Right lobe of liver (tissue), 6 donors: ENCODE measurements around the gene MUC6. TPM values are rescaled to one million over a fixed set of nuclear protein-coding genes. Genes with fewer than 3 reads are reported as not detected.

Source experiments
- ATAC-seq, 4 donors: fragments of 200-7000 bp; cut with Tn5 transposase; one replicate each; pipeline ENCODE4 v1.9.1; 2020; ENCODE audit warnings: mild to moderate bottlenecking in 4 of 4, moderate library complexity in 4 of 4
- DNase-seq, 3 donors: peaks; one replicate each; pipeline ENCODE4 v3.0.0-alpha.2; 2020
- H3K27ac ChIP-seq, 3 donors: fragments of 200-600 bp; one replicate each; pipeline ENCODE4 v1.8.0; 2022
- H3K27me3 ChIP-seq, 2 donors: fragments of 200-600 bp; one replicate each; pipeline ENCODE4 v1.8.0; 2022
- H3K36me3 ChIP-seq, 4 donors: fragments of 200-600 bp; sonication (generic) in 1 of 4; one replicate each; pipeline versions ENCODE4 v1.5.1 to v1.8.0; 2017 to 2022; ENCODE audit warnings: control low read depth in 1 of 4
- H3K4me1 ChIP-seq, 4 donors: fragments of 200-600 bp; sonication (generic) in 1 of 4; one replicate each; pipeline versions ENCODE4 v1.5.1 to v1.8.0; 2017 to 2022; ENCODE audit warnings: control low read depth in 1 of 4
- H3K4me3 ChIP-seq, 3 donors: fragments of 200-600 bp; one replicate each; pipeline ENCODE4 v1.8.0; 2022
- H3K9me3 ChIP-seq, 4 donors: fragments of 200-600 bp; sonication (generic) in 1 of 4; one replicate each; pipeline versions ENCODE4 v1.5.1 to v1.8.0; 2017 to 2022; ENCODE audit warnings: control low read depth in 1 of 4
- POLR2A ChIP-seq: fragments of 450-650 bp; IDR thresholded peaks from one replicate; pipeline ENCODE4 v1.6.1; 2017; ENCODE audit warnings: antibody characterized with exemption, mild to moderate bottlenecking
- WGBS: methylation state at CpG from one replicate; pipeline ENCODE4 v1.1.6; 2018; ENCODE audit warnings: low coverage, low lambda C conversion rate; ENCODE audit not compliant: insufficient coverage; ENCODE audit errors: missing lambda C conversion rate; 5-methylcytosine and 5-hydroxymethylcytosine counted together
- intact Hi-C, 2 donors: fragments of 100-400 bp; cut with DNase I; formaldehyde crosslinking; loops; one replicate each; pipeline versions ENCODE4 v1.11.2 to v1.14.1; 2022
- total RNA-seq, 6 experiments: library from RNA; depleted of rRNA in 2 of 6; stranded (reverse); fragments of >200 nt in 2 of 6; fragmentation: NEBNext Ultra II Directional in 3 of 6; extraction: Animal tissue kit (Norgen Biotek cat#: 25700) in 3 of 6; gene quantifications; one replicate each; pipeline versions ENCODE4 v1.1.0 to v1.2.4, GENCODE V29; 2016 to 2023
- TF ChIP-seq, protein P1 (sequence below), 4 donors: fragments of 200-600 bp in 3 of 4; fragments of 450-650 bp in 1 of 4; IDR thresholded peaks; one replicate each; pipeline versions ENCODE4 v1.5.1 to v1.8.0; 2016 to 2022; ENCODE audit warnings: antibody characterized with exemption in 4 of 4, mild to moderate bottlenecking in 2 of 4
- donor health status: DM: no; HTN: yes; CAD: no.
- donor health status: DM: no; HTN: no; CAD: no.
- donor health status: DM: no; HTN: no; CAD: no.
- donor health status: DM: no; HTN: yes; CAD: no.
- donor health status: DM: no; HTN: yes; CAD: no.

Gene MUC6
- total RNA-seq, 6 experiments from 2014 or later, result 0.31 to 2.1 (median 0.72) TPM

- intact Hi-C loops, result no loop called here
- no peak for DNase-seq
- no peak overlapping the region for H3K27ac ChIP-seq
- no peaks in the 10 kb centered on the region for H3K4me1 ChIP-seq
- H3K4me3 ChIP-seq, result no peak overlapping the region
- no peaks in the 10 kb centered on the region for H3K9me3 ChIP-seq
- ATAC-seq, result no peak
- no peaks in the 10 kb centered on the region for H3K27me3 ChIP-seq
- peaks cover 0 to 74% (median 44%) of the 10 kb centered on the region in 4 donors for H3K36me3 ChIP-seq
- no CpG with 5 or more reads among the region's 10 CpGs for WGBS
- no peak for TF ChIP-seq POLR2A
- TF ChIP-seq, protein P1, sequence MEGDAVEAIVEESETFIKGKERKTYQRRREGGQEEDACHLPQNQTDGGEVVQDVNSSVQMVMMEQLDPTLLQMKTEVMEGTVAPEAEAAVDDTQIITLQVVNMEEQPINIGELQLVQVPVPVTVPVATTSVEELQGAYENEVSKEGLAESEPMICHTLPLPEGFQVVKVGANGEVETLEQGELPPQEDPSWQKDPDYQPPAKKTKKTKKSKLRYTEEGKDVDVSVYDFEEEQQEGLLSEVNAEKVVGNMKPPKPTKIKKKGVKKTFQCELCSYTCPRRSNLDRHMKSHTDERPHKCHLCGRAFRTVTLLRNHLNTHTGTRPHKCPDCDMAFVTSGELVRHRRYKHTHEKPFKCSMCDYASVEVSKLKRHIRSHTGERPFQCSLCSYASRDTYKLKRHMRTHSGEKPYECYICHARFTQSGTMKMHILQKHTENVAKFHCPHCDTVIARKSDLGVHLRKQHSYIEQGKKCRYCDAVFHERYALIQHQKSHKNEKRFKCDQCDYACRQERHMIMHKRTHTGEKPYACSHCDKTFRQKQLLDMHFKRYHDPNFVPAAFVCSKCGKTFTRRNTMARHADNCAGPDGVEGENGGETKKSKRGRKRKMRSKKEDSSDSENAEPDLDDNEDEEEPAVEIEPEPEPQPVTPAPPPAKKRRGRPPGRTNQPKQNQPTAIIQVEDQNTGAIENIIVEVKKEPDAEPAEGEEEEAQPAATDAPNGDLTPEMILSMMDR (IDR thresholded peaks at IDR 0.05), result no peak
These were observed 46.4 kb downstream of the MUC6 start for GRCh38 chr11:990101-990500.

GRCh38 chr11:987671-988070 lies 48.8 kb downstream of the MUC6 start:
- WGBS, result no CpG with 5 or more reads among the region's 15 CpGs
- H3K4me3 ChIP-seq, result no peak overlapping the region
- peaks cover 6 to 71% (median 45%) of the 10 kb centered on the region in 4 donors for H3K36me3 ChIP-seq
- TF ChIP-seq POLR2A, result no peak
- ATAC-seq (no peak), DNase-seq (no peak)
- H3K27ac ChIP-seq, result no peak overlapping the region
- intact Hi-C loops, result no loop called here
- no peaks in the 10 kb centered on the region for H3K4me1 ChIP-seq
- H3K27me3 ChIP-seq, result no peaks in the 10 kb centered on the region
- no peaks in the 10 kb centered on the region for H3K9me3 ChIP-seq

DNA sequence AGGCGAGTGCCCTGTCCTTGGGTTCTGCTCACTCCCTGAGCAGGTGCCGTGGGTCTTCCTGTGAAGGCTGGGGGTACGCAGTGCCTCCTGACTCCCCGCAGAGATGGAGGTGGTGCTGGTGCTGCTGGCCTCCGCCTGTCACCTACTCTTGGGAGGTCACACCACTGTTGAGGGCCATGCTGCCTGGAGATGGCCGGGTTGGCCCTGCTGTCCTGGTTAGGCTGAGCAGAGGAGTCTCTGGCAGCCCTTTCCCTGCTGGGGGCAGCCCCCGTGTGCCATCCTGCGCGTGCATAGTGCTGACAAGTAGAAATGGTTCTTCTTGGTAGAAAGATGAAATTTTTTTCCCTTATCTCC lies 49.6 kb downstream of the MUC6 start:
- 100% methylated on average over 1 of the region's 9 CpGs for WGBS
- ATAC-seq (no peak), DNase-seq (no peak)
- TF ChIP-seq, protein P1 (IDR thresholded peaks at IDR 0.05), result no peak
- TF ChIP-seq POLR2A, result no peak
- H3K36me3 ChIP-seq, result peaks cover 6 to 71% (median 42%) of the 10 kb centered on the region in 4 donors
- H3K27ac ChIP-seq, result no peak overlapping the region
- H3K4me1 ChIP-seq, result no peaks in the 10 kb centered on the region
- no peaks in the 10 kb centered on the region for H3K27me3 ChIP-seq
- no peaks in the 10 kb centered on the region for H3K9me3 ChIP-seq
- intact Hi-C loops, result no loop called here
- H3K4me3 ChIP-seq, result no peak overlapping the region

DNA sequence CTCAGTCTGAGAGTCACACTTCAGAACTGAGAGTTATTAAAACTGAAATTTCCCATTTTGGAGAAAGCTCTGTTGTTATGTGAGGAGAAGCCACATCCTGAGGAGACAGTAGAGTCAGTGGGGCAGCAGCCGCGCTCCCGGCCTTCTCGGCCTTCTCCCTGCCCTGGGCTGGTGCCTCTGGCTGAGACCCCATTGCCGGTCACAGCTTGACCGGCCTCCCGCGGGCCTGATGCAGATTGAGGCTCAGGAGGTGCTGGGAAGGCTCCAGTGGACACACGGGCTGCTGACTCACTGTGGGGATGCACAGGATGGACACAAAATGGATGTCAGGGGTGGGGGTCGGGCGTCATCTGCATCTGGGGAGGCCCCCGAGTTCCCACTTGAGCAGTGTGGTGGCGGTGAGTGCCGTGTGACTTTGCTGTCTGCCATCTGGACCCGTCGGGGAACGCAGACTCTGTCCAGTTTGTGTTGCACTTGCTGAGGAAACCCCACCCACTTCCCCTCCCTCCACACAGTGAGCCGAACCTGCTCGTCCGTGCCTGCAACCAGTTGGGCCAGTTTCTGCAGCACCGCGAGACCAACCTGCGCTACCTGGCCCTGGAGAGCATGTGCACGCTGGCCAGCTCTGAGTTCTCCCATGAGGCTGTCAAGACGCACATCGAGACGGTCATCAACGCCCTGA lies 50.1 kb downstream of the MUC6 start:
- no peak for DNase-seq
- WGBS, result 56% methylated on average over 8 of the region's 28 CpGs
- peaks cover 6 to 76% (median 42%) of the 10 kb centered on the region in 4 donors for H3K36me3 ChIP-seq

DNA sequence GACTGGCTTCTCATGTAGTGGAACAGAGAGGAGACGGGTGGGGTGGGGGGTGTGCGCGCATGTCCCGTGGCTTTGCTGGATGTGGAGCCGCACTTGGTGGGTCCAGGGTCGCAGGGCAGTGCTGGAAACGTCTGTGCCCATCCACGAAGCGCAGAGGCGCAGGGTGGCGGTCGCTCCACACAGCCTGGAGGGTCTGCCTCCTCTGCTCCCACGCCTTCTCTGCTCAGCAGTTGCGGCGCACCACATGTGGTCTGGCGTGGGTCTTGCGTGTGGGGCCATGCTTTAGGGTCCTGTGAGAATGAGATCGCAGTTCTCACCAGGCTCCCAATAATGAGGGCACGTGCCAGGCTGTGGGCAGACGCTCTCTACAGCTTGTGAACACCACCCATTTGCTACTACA lies 50.7 kb downstream of the MUC6 start:
- intact Hi-C loops, result no loop called here
- H3K27me3 ChIP-seq, result no peaks in the 10 kb centered on the region
- DNase-seq (peak in 1 of 3 donors; percentile 55), ATAC-seq (no peak)
- H3K4me1 ChIP-seq, result no peaks in the 10 kb centered on the region
- H3K27ac ChIP-seq, result no peak overlapping the region
- no peak overlapping the region for H3K4me3 ChIP-seq
- no peak for TF ChIP-seq POLR2A
- TF ChIP-seq, protein P1 (IDR thresholded peaks at IDR 0.05), result no peak
- H3K36me3 ChIP-seq, result peaks cover 6 to 82% (median 42%) of the 10 kb centered on the region in 4 donors
- H3K9me3 ChIP-seq, result no peaks in the 10 kb centered on the region
- WGBS, result 93% methylated on average over 3 of the region's 20 CpGs

More for the DNA sequence above, 50.1 kb downstream of the MUC6 start:
- Histone ChIP-seq H3K4me1 (no peaks in the 10 kb centered on the region), H3K27ac (no peak overlapping the region), H3K9me3 (no peaks in the 10 kb centered on the region), H3K4me3 (no peak overlapping the region), H3K27me3 (no peaks in the 10 kb centered on the region)
- TF ChIP-seq, protein P1 (IDR thresholded peaks at IDR 0.05), result no peak
- TF ChIP-seq POLR2A, result no peak
- ATAC-seq, result peak in 1 of 4 donors; percentile 11
- intact Hi-C loops, result no loop called here
